BE2C (cell line): ENCODE measurements around the gene HIVEP3. TPM values are rescaled to one million over a fixed set of nuclear protein-coding genes. Genes with fewer than 3 reads are reported as not detected.

Experiments
- DNase-seq: peaks from one replicate; pipeline ENCODE4 v3.0.0-alpha.2; 2020
- H3K27me3 ChIP-seq: fragments of 250-450 bp; sonication (Bioruptor Pico); 2 replicates; pipeline ENCODE4 v1.5.1; 2020; ENCODE audit warnings: mild to moderate bottlenecking
- H3K36me3 ChIP-seq: fragments of 250-450 bp; sonication (Bioruptor Pico); 2 replicates; pipeline ENCODE4 v1.5.1; 2020; ENCODE audit warnings: mild to moderate bottlenecking
- H3K4me1 ChIP-seq: fragments of 250-450 bp; sonication (Bioruptor Pico); 2 replicates; pipeline ENCODE4 v1.5.1; 2020
- H3K4me3 ChIP-seq: 2 replicates; pipeline ENCODE4 v1.5.1; 2011; ENCODE audit warnings: low read depth, low read length
- H3K9me3 ChIP-seq: fragments of 250-450 bp; sonication (Bioruptor Pico); 2 replicates; pipeline ENCODE4 v1.5.1; 2020
- CTCF ChIP-seq: IDR thresholded peaks from 2 replicates; pipeline ENCODE4 v1.5.1; 2012; ENCODE audit warnings: mild to moderate bottlenecking, low read depth, low read length
- polyA plus RNA-seq: library from polyadenylated mRNA; unstranded; fragments of >200 nt; gene quantifications from one replicate; pipeline ENCODE4 v1.2.1, GENCODE V29; 2012; ENCODE audit warnings: low read depth, missing spikeins; ENCODE audit not compliant: insufficient read length, insufficient read depth

HIVEP3 gene
- 3.3 TPM for polyA plus RNA-seq

- 0 out of 2 replicates have a peak, but pooled peaks have one; percentile 18 for TF ChIP-seq CTCF
- Histone ChIP-seq H3K4me1 (no peaks in the 10 kb centered on the region), H3K4me3 (peak within 1 kb of the TSS; percentile 70)
These were observed at the start of gene HIVEP3 for GRCh38 chr1:41918450-41919043. Gene HIVEP3 (minus strand): TSS chr1:41918922.

GRCh38 chr1:41964400-41964799, 45.7 kb upstream of the HIVEP3 start:
- no peaks in the 10 kb centered on the region for H3K27me3 ChIP-seq
- DNase-seq = no peak
- H3K9me3 ChIP-seq = no peaks in the 10 kb centered on the region
- H3K4me1 ChIP-seq = no peaks in the 10 kb centered on the region
- H3K36me3 ChIP-seq = no peaks in the 10 kb centered on the region
- TF ChIP-seq CTCF = no peak
- H3K4me3 ChIP-seq = no peak overlapping the region

More at GRCh38 chr1:41918450-41919043, at the start of gene HIVEP3:
- Histone ChIP-seq H3K36me3 (no peaks in the 10 kb centered on the region), H3K27me3 (no peaks in the 10 kb centered on the region), H3K9me3 (no peaks in the 10 kb centered on the region)
- DNase-seq = peak; percentile 23

DNA sequence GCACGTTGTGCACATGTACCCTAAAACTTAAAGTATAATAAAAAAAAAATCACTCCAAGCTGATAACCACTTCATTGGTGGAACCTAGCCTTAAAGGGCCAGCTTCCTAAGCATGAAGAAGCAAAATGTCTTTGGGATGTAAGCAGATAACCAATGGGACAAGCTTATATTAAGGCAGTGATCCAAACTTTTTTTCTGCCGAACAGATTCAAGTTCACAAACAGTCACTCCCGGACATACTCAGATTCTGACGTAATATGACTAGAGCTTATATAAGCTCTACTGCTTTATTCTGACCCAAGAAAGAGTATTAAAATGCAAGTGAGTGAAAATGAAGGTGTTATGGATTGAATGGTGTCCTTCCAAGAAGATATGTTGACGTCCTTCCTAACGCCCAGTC, 44.9 kb upstream of the HIVEP3 start:
- Histone ChIP-seq H3K36me3 (no peaks in the 10 kb centered on the region), H3K4me3 (no peak overlapping the region), H3K27me3 (no peaks in the 10 kb centered on the region), H3K9me3 (no peaks in the 10 kb centered on the region), H3K4me1 (no peaks in the 10 kb centered on the region)
- no peak for DNase-seq
- TF ChIP-seq CTCF = no peak

GRCh38 chr1:41958015-41958673, 39.4 kb upstream of the HIVEP3 start:
- no peaks in the 10 kb centered on the region for H3K9me3 ChIP-seq
- H3K36me3 ChIP-seq = no peaks in the 10 kb centered on the region
- H3K27me3 ChIP-seq = no peaks in the 10 kb centered on the region
- no peak overlapping the region for H3K4me3 ChIP-seq
- H3K4me1 ChIP-seq = no peaks in the 10 kb centered on the region
- no peak for DNase-seq
- no peak for TF ChIP-seq CTCF

GRCh38 chr1:41957568-41957967, 38.8 kb upstream of the HIVEP3 start:
- no peaks in the 10 kb centered on the region for H3K9me3 ChIP-seq

More at GRCh38 chr1:41957568-41957967, 38.8 kb upstream of the HIVEP3 start:
- no peaks in the 10 kb centered on the region for H3K4me1 ChIP-seq
- no peak for TF ChIP-seq CTCF
- no peak for DNase-seq
- H3K4me3 ChIP-seq = no peak overlapping the region
- no peaks in the 10 kb centered on the region for H3K27me3 ChIP-seq
- no peaks in the 10 kb centered on the region for H3K36me3 ChIP-seq
